Left lung (tissue), 14 donors: ENCODE results near the gene ARMC6. TPM values are rescaled to one million over a fixed set of nuclear protein-coding genes. Genes with fewer than 3 reads are reported as not detected.

Experiments used
- ATAC-seq: fragments of 200-7000 bp; cut with Tn5 transposase; one replicate; pipeline ENCODE4 v1.9.1; 2020; ENCODE audit warnings: moderate library complexity
- DNase-seq, 4 donors: peaks; one replicate each; pipeline ENCODE4 v3.0.0-alpha.2; 2013 to 2020
- H3K27ac ChIP-seq, 2 donors: fragments of 200-600 bp; sonication (generic) in 1 of 2; one replicate each; pipeline versions ENCODE4 v1.5.0 to v1.8.0; 2020 to 2021
- H3K27me3 ChIP-seq, 2 donors: fragments of 200-600 bp; sonication (generic) in 1 of 2; one replicate each; pipeline versions ENCODE4 v1.5.0 to v1.8.0; 2020 to 2021
- H3K36me3 ChIP-seq, 2 donors: fragments of 200-600 bp; sonication (generic) in 1 of 2; one replicate each; pipeline versions ENCODE4 v1.5.0 to v1.8.0; 2020 to 2021
- H3K4me1 ChIP-seq, 2 donors: fragments of 200-600 bp; one replicate each; pipeline ENCODE4 v1.8.0; 2021
- H3K4me3 ChIP-seq, 2 donors: fragments of 200-600 bp; sonication (generic) in 1 of 2; one replicate each; pipeline versions ENCODE4 v1.5.0 to v1.8.0; 2020 to 2021; ENCODE audit warnings: mild to moderate bottlenecking in 1 of 2
- H3K9me3 ChIP-seq, 2 donors: fragments of 200-600 bp; sonication (generic) in 1 of 2; one replicate each; pipeline versions ENCODE4 v1.5.0 to v1.8.0; 2020 to 2021
- CTCF ChIP-seq, 2 donors: fragments of 200-600 bp; sonication (generic) in 1 of 2; IDR thresholded peaks; one replicate each; pipeline versions ENCODE4 v1.5.0 to v1.8.0; 2021; ENCODE audit warnings: antibody characterized with exemption in 2 of 2
- intact Hi-C, 2 donors: fragments of 100-400 bp; cut with DNase I; formaldehyde crosslinking; loops; one replicate each; pipeline versions ENCODE4 v1.11.2 to v1.14.2; 2022
- long read RNA-seq, 12 donors: library from polyadenylated mRNA in 2 of 12; unstranded in 2 of 12; transcript quantifications; one replicate each; pipeline ENCODE4 v2.0.0 and lab custom pipeline, GENCODE V29; 2019 to 2026
- polyA plus RNA-seq, 6 donors: library from polyadenylated mRNA; unstranded; fragments of 120-200 nt; gene quantifications; one replicate each; pipeline ENCODE4 v1.2.1, GENCODE V29; 2013; ENCODE audit not compliant: insufficient read length in 6 of 6
- total RNA-seq, 2 donors: library from RNA; stranded (reverse); fragmentation: NEBNext Ultra II Directional; extraction: Animal tissue kit (Norgen Biotek cat#: 25700); gene quantifications; one replicate each; pipeline ENCODE4 v1.2.1, GENCODE V29; 2021
- donor health status: DM: no; HTN: yes; CAD: no.
- donor health status: DM: no; HTN: no; CAD: no.

The ARMC6 gene
- total RNA-seq = 10 to 100 TPM; 23.7 to 37.9 TPM
- 10 to 100 TPM; 30.6 to 36.8 (median 34.0) TPM for polyA plus RNA-seq
- long read RNA-seq, donor 1, partial matches to known transcripts = 14 of 19 reads
- long read RNA-seq, donor 1, other reads (novel, unspliced or antisense) = 0 of 19 reads
- long read RNA-seq, donor 2, transcript ARMC6-202 (8 exons, 2,383 nt) = major isoform, 6 of 7 reads
- long read RNA-seq, donor 2, partial matches to known transcripts = 0 of 7 reads
- long read RNA-seq, donor 2, other reads (novel, unspliced or antisense) = 0 of 7 reads
- long read RNA-seq, donor 3, transcript ARMC6-202 (8 exons, 2,383 nt) = major isoform, 12 of 14 reads
- long read RNA-seq, donor 3, partial matches to known transcripts = 0 of 14 reads
- long read RNA-seq, donor 3, other reads (novel, unspliced or antisense) = 0 of 14 reads
- long read RNA-seq, donor 4, transcript ARMC6-202 (8 exons, 2,383 nt) = major isoform, 9 of 19 reads
- long read RNA-seq, donor 4, partial matches to known transcripts = 0 of 19 reads
- long read RNA-seq, donor 4, other reads (novel, unspliced or antisense) = 4 of 19 reads
- long read RNA-seq, donor 5, partial matches to known transcripts = 0 of 5 reads
- long read RNA-seq, donor 5, other reads (novel, unspliced or antisense) = 0 of 5 reads
- long read RNA-seq, donor 6, transcript ARMC6-202 (8 exons, 2,383 nt) = major isoform, 7 of 9 reads
- long read RNA-seq, donor 6, partial matches to known transcripts = 0 of 9 reads
- long read RNA-seq, donor 6, other reads (novel, unspliced or antisense) = 0 of 9 reads
- long read RNA-seq, donor 7, partial matches to known transcripts = 0 of 6 reads
- long read RNA-seq, donor 7, other reads (novel, unspliced or antisense) = 0 of 6 reads
- long read RNA-seq, donor 8, partial matches to known transcripts = 0 of 5 reads
- long read RNA-seq, donor 8, other reads (novel, unspliced or antisense) = 0 of 5 reads
- long read RNA-seq, donor 9 = 0 reads
- long read RNA-seq, donor 10, transcript ARMC6-202 (8 exons, 2,383 nt) = major isoform, 12 of 36 reads
- long read RNA-seq, donor 10, transcript ARMC6-201 (8 exons, 2,412 nt) = minor isoform, 6 of 36 reads
- long read RNA-seq, donor 10, partial matches to known transcripts = 5 of 36 reads
- long read RNA-seq, donor 10, other reads (novel, unspliced or antisense) = 12 of 36 reads
- long read RNA-seq, donor 11 = 0 reads
- long read RNA-seq, donor 12, partial matches to known transcripts = 0 of 4 reads
- long read RNA-seq, donor 12, other reads (novel, unspliced or antisense) = 0 of 4 reads

GRCh38 chr19:19033426-19034203 lies at the start of gene ARMC6, which contains the start of gene SUGP2:
Gene ARMC6 (plus strand): TSS chr19:19033603. CDS start chr19:19034210, 607 bp downstream.
Gene SUGP2 (minus strand): TSS chr19:19033517. CDS start chr19:19031071, 2,446 bp downstream.
- ATAC-seq = peak; percentile 84
- H3K36me3 ChIP-seq = peaks cover 0 to 34% of the 10 kb centered on the region in 2 donors
- TF ChIP-seq CTCF (IDR thresholded peaks at IDR 0.05) = no peak
- H3K27me3 ChIP-seq = no peaks in the 10 kb centered on the region
- peaks cover 14 to 32% of the 10 kb centered on the region in 2 donors for H3K4me1 ChIP-seq
- DNase-seq = peak; percentile 88 to 97 (median 94)
- H3K9me3 ChIP-seq = no peaks in the 10 kb centered on the region
- intact Hi-C loops = no loop called here
- peak within 1 kb of the TSS; percentile 97 for H3K27ac ChIP-seq
- peak within 1 kb of the TSS; percentile 86 to 94 for H3K4me3 ChIP-seq

- DNase-seq (no peak), ATAC-seq (no peak)
- H3K36me3 ChIP-seq = no peaks in the 10 kb centered on the region
- H3K9me3 ChIP-seq = no peaks in the 10 kb centered on the region
- intact Hi-C loops = no loop called here
- H3K4me3 ChIP-seq = no peak overlapping the region
- H3K27ac ChIP-seq = no peak overlapping the region
- H3K4me1 ChIP-seq = peaks cover 4 to 29% of the 10 kb centered on the region in 2 donors
- no peak for TF ChIP-seq CTCF (IDR thresholded peaks at IDR 0.05)
- no peaks in the 10 kb centered on the region for H3K27me3 ChIP-seq
These were observed 49.2 kb upstream of the ARMC6 start for GRCh38 chr19:18984251-18984650.

GRCh38 chr19:18985257-18985656 lies 48.1 kb upstream of the ARMC6 start:
- Histone ChIP-seq H3K27me3 (no peaks in the 10 kb centered on the region), H3K4me1 (peaks cover 4 to 29% of the 10 kb centered on the region in 2 donors), H3K36me3 (peaks cover 0 to 1% of the 10 kb centered on the region in 2 donors), H3K9me3 (no peaks in the 10 kb centered on the region), H3K4me3 (no peak overlapping the region), H3K27ac (peak overlapping the region; percentile 48 to 85)
- ATAC-seq (peak; percentile 8), DNase-seq (peak in 2 of 4 donors; percentile 39 to 58)
- no peak for TF ChIP-seq CTCF (IDR thresholded peaks at IDR 0.05)
- intact Hi-C loops = no loop called here

- ATAC-seq (no peak), DNase-seq (no peak)
- Histone ChIP-seq H3K4me3 (no peak overlapping the region), H3K36me3 (peaks cover 0 to 23% of the 10 kb centered on the region in 2 donors), H3K9me3 (no peaks in the 10 kb centered on the region), H3K27me3 (no peaks in the 10 kb centered on the region), H3K4me1 (peaks cover 4 to 29% of the 10 kb centered on the region in 2 donors), H3K27ac (no peak overlapping the region)
- no peak for TF ChIP-seq CTCF (IDR thresholded peaks at IDR 0.05)
- intact Hi-C loops = no loop called here
These were observed 45.9 kb upstream of the ARMC6 start for GRCh38 chr19:18987456-18987855.
